ENCODE data around the gene NKAIN4.

DNA sequence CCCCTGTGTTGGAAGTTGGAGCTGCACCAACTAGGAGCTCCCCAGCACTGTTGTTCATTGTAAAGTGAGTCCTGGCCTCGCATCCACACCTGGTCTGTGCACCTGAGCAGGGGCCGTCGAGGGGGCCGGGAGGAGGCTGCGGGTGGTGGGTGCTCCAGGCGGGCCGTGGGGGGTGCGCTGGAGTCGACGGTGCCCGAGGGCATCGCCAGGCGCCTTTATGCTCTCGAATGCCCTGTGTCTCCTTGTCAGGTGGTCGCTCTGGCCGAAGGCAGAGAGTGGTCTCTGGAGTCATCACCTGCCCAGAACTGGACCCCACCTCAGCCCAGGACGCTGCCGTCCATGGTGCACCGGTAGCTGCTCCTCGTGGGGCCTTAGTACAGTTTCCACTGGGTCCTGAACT is 22.7 kb upstream of the NKAIN4 start:
- TF ChIP-seq, protein P1, sequence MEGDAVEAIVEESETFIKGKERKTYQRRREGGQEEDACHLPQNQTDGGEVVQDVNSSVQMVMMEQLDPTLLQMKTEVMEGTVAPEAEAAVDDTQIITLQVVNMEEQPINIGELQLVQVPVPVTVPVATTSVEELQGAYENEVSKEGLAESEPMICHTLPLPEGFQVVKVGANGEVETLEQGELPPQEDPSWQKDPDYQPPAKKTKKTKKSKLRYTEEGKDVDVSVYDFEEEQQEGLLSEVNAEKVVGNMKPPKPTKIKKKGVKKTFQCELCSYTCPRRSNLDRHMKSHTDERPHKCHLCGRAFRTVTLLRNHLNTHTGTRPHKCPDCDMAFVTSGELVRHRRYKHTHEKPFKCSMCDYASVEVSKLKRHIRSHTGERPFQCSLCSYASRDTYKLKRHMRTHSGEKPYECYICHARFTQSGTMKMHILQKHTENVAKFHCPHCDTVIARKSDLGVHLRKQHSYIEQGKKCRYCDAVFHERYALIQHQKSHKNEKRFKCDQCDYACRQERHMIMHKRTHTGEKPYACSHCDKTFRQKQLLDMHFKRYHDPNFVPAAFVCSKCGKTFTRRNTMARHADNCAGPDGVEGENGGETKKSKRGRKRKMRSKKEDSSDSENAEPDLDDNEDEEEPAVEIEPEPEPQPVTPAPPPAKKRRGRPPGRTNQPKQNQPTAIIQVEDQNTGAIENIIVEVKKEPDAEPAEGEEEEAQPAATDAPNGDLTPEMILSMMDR (IDR thresholded peaks at IDR 0.05; ENCODE audit: low read depth, low read length, poor library complexity, severe bottlenecking), result no peak
- no peak for TF ChIP-seq EZH2phosphoT487 (IDR thresholded peaks at IDR 0.05; ENCODE audit: borderline replicate concordance, low read length)

Data from DOHH2 (cell line).